D341Med (cell line): ENCODE results near the gene FRMD4B.

Experiments used
- DNase-seq: peaks from one replicate; pipeline ENCODE4 v3.0.0; 2012; ENCODE audit warnings: low spot score

Gene FRMD4B

GRCh38 chr3:69385723-69386555 lies at the start of gene FRMD4B:
Gene FRMD4B, minus strand, starts transcription at chr3:69386088. Its CDS starts 99 bp downstream, at chr3:69385989.
- peak; percentile 37 for DNase-seq

- DNase-seq, result peak; percentile 74
Observed at GRCh38 chr3:69433969-69434325, 48.1 kb upstream of the FRMD4B start.

- no peak for DNase-seq
Observed at GRCh38 chr3:69433121-69433968, 47.5 kb upstream of the FRMD4B start.

GRCh38 chr3:69428657-69429255 lies 42.9 kb upstream of the FRMD4B start:
- DNase-seq, result no peak

GRCh38 chr3:69426967-69427304 lies 41.0 kb upstream of the FRMD4B start:
- DNase-seq, result no peak

- no peak for DNase-seq
Observed at GRCh38 chr3:69426291-69426966, 40.5 kb upstream of the FRMD4B start.

- peak; percentile 49 for DNase-seq
Observed at GRCh38 chr3:69425249-69425648, 39.4 kb upstream of the FRMD4B start.

GRCh38 chr3:69423463-69424155 lies 37.7 kb upstream of the FRMD4B start:
- DNase-seq, result no peak

GRCh38 chr3:69422751-69423150 lies 36.9 kb upstream of the FRMD4B start:
- no peak for DNase-seq

- no peak for DNase-seq
Observed at GRCh38 chr3:69420781-69421520, 35.1 kb upstream of the FRMD4B start.

- no peak for DNase-seq
Observed at GRCh38 chr3:69419276-69419675, 33.4 kb upstream of the FRMD4B start.

GRCh38 chr3:69417541-69418078 lies 31.7 kb upstream of the FRMD4B start:
- no peak for DNase-seq

GRCh38 chr3:69413551-69414207 lies 27.8 kb upstream of the FRMD4B start:
- no peak for DNase-seq

GRCh38 chr3:69411346-69411745 lies 25.5 kb upstream of the FRMD4B start:
- DNase-seq, result no peak

GRCh38 chr3:69410301-69410700 lies 24.4 kb upstream of the FRMD4B start:
- DNase-seq, result peak; percentile 77

- no peak for DNase-seq
Observed at GRCh38 chr3:69409831-69410230, 23.9 kb upstream of the FRMD4B start.

- no peak for DNase-seq
Observed at GRCh38 chr3:69409011-69409410, 23.1 kb upstream of the FRMD4B start.

GRCh38 chr3:69408542-69408941 lies 22.7 kb upstream of the FRMD4B start:
- no peak for DNase-seq

- DNase-seq, result no peak
Observed at GRCh38 chr3:69407908-69408307, 22.0 kb upstream of the FRMD4B start.

GRCh38 chr3:69406163-69406562 lies 20.3 kb upstream of the FRMD4B start:
- DNase-seq, result no peak
